ENCODE results near the gene FGA.

FGA gene

DNA sequence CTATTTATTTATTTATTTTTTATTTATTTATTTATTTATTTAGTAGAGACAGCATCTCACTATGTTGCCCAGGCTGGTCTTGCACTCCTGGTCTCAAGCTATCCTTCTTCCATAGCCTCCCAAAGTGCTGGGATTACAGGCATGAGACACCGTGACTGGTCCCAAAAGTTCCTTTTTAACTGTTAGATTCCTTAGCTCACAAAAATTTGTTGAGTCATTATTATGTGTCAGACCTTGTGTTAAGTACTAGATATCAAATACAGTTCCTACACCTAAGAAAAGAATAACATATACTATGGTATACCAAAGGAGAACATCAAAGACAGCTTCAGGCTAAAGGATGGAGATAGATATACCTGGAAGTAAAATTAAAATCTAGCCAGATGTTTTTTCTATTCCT is 11.6 kb downstream of the FGA start:
- no peak for DNase-seq (ENCODE audit: low read depth)

DNA sequence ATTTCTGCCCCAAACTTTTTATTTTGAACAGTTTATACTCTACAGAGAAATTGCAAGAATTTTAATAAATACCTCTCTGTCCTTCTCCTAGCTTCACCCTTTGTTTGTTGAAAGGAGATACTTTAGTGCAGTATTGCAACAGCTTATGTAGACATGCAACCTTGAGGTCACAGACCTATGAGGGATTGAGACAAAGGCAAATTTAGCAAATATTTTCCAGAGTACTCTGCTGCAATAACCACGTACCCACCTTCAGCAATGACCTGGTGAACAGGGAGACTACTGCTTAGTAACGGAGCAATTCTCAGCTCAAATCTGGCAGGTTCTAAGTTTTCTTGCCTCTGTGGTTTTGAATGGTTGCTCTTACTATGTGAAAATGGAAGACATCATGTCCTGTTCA is 13.2 kb downstream of the FGA start:
- no peak for DNase-seq (ENCODE audit: low read depth)

DNA sequence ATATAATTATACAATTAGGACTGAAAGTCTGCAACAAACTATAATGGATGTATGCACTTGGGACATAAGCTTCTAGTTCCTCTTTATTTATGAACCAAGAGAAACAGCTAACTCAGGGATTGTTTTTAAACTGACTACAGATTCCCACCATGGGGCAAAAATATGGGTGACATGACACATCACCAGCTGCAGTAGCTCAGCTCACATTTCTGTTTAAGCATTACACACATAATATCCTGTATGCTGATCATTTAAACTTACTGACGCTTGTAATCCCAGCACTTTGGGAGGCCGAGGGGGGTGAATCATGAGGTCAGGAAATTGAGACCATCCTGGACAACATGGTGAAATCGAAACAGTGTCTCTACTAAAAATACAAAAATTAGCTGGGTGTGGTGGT is 16.2 kb downstream of the FGA start:
- no peak for DNase-seq (ENCODE audit: low read depth)

DNA sequence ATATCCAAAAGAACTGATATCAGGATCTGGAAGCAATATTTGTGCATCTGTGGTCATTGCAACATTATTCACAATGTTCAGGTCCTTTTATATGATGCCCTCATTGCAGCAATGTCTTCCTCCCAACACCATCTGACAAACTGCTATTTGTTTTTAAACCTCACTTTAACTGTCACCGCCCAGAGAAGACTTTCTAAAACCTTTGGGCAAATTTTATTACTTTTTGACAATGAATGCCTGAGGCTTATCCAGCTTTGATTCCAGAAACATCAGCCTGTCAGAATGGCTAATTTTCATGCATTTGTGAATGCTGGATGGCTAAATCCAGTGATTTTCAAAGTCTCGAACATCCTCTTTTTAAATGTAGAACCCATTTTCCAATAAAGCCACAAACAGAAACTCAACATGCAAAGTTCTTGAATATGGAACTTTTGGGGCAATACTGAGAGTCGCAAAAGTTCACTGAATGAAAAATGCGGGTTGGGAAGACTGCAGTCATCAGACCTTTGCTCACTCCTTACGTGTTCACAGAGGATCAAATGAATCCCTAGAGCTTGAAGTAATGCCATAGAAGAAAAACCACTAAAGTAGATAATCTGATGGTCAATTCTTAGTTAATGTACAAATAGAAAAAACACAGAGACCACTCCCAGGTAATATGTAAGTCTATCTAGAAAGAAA is 17.2 kb downstream of the FGA start:
- DNase-seq (ENCODE audit: low read depth) = no peak

DNA sequence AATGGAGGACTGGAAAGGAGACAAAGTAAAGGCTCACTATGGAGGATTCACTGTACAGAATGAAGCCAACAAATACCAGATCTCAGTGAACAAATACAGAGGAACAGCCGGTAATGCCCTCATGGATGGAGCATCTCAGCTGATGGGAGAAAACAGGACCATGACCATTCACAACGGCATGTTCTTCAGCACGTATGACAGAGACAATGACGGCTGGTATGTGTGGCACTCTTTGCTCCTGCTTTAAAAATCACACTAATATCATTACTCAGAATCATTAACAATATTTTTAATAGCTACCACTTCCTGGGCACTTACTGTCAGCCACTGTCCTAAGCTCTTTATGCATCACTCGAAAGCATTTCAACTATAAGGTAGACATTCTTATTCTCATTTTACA is 21.0 kb downstream of the FGA start:
- DNase-seq (ENCODE audit: low read depth) = no peak

DNA sequence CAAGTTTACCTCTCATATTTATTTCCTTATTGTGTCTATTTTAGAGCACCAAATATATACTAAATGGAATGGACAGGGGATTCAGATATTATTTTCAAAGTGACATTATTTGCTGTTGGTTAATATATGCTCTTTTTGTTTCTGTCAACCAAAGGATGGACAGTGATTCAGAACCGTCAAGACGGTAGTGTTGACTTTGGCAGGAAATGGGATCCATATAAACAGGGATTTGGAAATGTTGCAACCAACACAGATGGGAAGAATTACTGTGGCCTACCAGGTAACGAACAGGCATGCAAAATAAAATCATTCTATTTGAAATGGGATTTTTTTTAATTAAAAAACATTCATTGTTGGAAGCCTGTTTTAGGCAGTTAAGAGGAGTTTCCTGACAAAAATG is 21.5 kb downstream of the FGA start:
- no peak for DNase-seq (ENCODE audit: low read depth)

DNA sequence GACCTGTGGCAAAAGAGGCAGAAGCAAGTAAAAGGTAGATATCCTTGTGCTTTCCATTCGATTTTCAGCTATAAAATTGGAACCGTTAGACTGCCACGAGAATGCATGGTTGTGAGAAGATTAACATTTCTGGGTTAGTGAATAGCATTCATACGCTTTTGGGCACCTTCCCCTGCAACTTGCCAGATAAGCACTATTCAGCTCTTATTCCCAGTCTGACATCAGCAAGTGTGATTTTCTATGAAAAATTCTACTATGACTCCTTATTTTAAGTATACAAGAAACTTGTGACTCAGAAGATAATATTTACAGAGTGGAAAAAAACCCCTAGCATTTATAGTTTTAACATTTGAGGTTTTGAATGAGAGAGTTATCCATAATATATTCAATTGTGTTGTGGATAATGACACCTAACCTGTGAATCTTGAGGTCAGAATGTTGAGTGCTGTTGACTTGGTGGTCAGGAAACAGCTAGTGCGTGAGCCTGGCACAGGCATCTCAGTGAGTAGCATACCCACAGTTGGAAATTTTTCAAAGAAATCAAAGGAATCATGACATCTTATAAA is 23.8 kb downstream of the FGA start:
- DNase-seq (ENCODE audit: low read depth) = peak; percentile 18

DNA sequence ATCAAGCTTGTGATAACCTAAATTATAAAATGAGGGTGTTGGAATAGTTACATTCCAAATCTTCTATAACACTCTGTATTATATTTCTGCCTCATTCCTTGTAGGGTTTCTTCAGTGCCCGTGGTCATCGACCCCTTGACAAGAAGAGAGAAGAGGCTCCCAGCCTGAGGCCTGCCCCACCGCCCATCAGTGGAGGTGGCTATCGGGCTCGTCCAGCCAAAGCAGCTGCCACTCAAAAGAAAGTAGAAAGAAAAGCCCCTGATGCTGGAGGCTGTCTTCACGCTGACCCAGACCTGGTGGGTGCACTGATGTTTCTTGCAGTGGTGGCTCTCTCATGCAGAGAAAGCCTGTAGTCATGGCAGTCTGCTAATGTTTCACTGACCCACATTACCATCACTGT is 24.8 kb downstream of the FGA start:
- no peak for DNase-seq (ENCODE audit: low read depth)

DNA sequence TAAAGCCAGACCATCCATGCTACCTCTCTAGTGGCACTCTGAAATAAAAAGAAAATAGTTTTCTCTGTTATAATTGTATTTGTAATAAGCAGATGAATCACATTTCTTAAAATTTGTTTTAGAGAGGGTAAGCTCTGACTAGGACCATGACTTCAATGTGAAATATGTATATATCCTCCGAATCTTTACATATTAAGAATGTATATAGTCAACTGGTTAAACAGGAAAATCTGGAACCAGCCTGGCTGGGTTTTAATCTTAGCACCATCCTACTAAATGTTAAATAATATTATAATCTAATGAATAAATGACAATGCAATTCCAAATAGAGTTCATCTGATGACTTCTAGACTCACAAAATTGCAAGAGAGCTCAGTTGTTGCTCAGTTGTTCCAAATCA is 26.2 kb downstream of the FGA start:
- DNase-seq (ENCODE audit: low read depth) = no peak

DNA sequence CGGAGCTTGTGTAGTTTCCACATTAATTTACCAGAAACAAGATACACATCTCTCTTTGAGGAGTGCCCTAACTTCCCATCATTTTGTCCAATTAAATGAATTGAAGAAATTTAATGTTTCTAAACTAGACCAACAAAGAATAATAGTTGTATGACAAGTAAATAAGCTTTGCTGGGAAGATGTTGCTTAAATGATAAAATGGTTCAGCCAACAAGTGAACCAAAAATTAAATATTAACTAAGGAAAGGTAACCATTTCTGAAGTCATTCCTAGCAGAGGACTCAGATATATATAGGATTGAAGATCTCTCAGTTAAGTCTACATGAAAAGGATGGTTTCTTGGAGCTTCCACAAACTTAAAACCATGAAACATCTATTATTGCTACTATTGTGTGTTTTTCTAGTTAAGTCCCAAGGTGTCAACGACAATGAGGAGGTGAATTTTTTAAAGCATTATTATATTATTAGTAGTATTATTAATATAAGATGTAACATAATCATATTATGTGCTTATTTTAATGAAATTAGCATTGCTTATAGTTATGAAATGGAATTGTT is 27.8 kb downstream of the FGA start, which contains the start of gene FGB:
TSS of gene FGB (plus strand) at position 315 of the 558 bp plus-strand sequence. CDS start at position 323, 8 bp downstream.
- no peak for DNase-seq (ENCODE audit: low read depth)

DNA sequence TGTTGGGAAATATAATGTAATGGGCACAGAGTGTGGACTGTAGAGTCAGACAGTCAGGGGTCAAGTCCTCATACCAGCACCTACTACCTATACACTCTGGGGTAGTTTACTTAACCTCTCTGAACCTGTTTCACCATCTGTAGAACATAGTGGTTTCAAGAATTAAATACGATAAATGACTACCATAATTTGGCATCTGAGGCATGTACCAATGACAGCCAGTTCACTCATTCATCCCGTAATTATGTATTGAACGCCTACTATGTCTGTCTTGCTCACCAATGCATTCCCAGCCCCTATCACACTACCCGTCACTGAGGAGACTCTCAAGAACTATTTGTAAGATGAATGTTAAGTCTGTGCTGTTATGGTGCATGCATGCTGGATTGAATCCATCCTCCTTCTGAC is 29.7 kb downstream of the FGA start:
- peak; percentile 95 for DNase-seq (ENCODE audit: low read depth)

DNA sequence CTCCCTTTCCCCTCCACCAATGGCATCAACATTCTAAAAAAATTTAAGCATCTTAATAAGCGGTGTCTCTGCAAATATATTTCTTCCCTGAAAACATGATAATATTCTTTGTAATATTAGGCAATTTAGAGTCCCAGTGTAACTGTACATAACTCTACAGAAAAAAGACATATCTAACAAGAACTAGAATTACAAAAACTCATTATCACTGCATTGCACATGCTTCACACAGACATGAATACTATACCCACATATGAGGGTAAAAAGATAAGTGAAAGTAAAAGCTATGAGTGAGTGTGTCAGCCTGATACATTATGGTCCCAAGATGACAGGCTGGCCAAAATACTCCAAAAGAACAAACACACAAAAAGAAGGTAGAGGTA is 30.1 kb downstream of the FGA start:
- DNase-seq (ENCODE audit: low read depth) = no peak

DNA sequence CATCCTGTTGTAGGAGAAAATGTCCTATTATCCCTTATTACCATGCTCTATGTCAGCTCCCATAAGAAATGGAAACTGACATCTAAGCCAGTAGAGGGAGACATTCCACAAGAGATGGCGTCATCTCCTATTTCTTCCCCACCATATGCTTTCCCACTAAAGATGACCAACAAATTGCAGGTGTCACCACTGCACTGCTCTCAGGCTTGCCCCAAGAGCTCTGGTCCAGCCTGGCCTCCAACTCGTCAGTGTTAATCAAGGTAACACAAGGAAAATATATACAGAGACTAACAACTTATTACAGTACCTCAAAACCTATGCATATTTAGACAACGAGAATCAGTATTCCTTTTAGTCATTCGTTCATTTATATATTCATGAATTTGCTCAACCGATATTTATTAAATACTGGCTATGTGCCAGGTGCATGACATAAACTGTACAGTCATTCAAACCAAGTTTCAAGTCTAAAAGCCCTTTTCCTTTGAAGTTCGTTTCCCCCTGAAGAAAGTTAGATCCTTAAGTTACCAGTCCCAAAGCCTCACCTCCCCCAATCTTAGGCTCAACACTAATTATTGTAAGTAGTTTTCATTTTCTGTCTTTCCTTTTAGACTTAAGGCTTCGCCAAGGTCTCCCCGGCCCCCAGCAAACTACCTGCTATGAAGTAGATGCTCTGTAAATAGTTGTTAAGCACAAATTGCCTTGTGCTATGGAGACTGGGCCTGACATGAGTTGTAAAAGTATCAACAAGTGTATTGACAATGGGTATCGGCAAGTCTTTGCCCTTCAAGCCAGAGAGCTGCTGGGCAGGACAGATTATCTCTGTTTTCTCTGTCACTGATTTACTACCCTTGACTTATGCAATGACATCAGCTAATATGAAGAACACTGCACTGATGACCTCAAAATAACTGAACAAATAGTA is 30.8 kb downstream of the FGA start:
- DNase-seq (ENCODE audit: low read depth) = peak; percentile 41

DNA sequence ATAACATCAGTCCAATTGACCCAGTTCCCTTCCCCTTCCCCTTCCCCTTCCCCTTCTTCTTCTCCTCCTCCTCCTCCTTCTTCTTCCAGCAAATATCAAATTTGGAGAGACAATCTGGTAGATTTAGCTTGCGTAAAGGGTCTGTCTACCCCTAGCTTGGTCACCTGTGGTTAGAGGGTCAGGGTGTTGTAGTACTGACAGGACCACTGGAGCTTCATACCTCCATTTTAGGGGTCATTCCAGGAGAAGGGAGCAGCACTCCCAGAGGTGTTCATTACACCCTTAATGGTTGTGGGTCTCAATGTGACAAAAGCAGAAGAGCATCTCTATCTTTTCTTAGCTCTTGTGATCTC is 31.4 kb downstream of the FGA start:
- DNase-seq (ENCODE audit: low read depth) = no peak

DNA sequence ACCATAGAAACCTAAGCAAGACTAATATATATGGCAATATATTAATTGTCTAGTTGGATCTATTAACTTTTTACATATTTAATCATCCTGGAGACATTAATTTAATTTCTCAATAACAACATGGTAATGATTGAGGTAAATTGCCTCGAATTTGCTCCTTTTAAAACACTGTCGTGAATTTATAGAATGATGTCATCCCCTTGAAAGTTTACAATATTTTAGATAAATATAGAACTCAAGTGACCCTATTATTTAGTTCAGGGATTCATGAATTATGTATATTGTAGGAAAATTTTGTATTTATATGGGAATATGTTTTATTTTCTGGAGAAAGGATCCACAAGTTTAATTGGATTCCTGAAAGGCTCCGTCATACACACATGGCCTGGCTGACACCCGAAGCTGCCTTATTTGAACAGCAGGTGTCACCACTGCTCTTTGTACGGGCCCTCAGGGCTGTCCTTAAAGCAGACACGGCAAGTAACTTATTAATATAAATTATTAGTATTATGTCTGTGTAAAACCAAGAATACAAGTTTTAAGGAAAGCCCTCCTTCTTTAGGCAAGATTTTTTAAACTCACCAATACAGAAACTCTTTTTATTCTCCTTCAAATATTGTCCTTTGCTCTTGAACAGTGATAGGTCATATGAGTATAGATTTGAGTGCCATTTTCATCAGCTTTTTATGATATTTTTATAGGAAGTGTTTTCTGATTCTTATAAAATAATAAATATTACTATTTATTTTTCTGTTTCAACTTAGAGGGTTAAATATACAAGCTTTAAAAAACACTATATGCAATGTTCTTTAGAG is 38.5 kb downstream of the FGA start:
- DNase-seq (ENCODE audit: low read depth) = peak; percentile 67

DNA sequence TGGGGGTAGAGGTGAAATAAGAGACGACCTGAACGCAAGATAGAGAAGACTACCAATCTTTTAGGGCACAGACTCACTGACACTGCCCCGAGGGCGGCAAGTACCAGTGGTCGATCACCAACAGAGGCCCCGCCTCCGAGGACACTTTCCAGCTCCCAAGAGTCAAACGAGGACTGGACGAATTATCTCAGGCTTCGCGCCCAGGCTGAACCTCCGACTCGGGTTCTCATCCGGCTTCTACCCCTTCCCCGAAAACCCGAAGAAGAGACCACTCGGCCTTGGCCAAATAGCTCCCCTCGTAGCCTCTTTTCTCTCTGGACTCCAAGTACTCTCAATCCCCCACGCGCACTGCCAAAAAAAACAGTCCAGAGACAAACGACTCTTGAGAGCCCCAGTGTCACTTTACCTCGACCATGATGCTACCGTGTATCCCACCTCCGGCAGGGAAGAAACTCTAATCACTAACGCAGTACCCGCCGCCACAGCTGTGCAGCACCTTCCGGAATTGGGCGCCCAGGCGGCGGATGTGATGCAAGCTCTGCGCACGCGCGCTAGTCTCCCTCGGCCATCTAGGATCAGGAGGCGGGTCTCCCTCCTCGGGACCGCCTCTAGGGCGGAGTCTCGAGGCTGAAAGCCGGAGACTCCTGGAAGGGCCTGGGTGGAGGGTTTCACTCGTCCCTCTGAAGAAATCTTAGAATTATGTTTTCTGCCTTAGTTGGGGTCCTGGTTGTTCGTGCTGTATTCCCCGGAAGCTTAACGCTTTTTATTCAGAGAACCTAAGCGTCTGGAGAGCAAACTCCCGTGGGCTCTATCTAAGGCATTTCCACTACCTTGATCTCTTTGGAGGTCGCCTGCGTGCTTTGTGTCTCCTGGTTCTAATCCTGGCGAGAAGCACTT is 40.4 kb downstream of the FGA start, which contains the start of gene PLRG1:
TSS of gene PLRG1 (minus strand) at position 507 of the 897 bp plus-strand sequence. CDS start at position 415, 92 bp downstream.
- DNase-seq (ENCODE audit: low read depth) = peak; percentile 71

DNA sequence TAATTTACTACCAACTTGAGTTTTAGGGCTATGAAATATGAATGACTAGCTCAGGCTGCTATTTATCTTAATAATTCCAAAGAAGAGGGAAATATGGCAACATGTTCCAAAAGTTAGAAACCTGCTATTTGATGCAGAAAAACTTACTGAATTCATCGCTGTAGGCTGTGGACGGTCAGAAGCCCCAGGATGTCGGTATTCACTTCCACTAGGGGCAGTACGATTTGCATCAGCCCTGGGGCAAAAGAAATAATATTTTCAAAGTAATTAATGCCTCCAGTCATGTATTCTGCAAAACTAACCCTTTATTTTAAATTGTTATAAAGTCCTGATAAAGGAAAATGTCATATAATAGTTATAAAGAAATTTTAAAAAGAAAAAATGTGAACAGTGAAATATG is 44.9 kb downstream of the FGA start:
- DNase-seq (ENCODE audit: low read depth) = no peak

DNA sequence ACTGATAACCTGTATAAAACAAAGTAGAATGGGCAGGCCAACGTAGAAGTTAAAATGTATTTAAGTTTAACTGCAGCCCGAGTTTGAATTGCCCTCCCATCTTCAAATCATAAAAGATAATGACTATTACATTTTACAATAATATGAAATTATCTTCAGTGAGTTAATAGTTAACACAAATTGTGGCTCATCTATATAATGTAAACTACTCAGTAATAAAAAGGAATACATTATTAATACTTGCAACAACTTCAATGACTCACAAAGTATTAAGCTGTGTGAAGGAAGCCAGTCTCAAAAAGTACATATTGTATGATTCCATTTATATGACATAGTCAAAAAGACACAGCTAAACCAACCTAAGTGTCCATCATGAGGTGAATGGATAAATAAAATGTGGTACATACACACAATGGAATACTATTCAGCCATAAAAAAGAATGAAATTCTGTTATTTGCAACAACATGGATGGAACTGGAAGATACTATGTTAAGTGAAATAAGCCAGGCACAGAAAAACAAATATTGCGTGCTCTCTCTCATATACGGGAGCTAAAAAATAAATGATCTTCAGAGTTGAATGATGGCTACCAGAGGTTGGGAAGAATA is 48.2 kb downstream of the FGA start:
- DNase-seq (ENCODE audit: low read depth) = no peak

Measured in non-pigmented ciliary epithelial cell (primary cell).